ENCODE data around the gene PMEPA1.

DNA sequence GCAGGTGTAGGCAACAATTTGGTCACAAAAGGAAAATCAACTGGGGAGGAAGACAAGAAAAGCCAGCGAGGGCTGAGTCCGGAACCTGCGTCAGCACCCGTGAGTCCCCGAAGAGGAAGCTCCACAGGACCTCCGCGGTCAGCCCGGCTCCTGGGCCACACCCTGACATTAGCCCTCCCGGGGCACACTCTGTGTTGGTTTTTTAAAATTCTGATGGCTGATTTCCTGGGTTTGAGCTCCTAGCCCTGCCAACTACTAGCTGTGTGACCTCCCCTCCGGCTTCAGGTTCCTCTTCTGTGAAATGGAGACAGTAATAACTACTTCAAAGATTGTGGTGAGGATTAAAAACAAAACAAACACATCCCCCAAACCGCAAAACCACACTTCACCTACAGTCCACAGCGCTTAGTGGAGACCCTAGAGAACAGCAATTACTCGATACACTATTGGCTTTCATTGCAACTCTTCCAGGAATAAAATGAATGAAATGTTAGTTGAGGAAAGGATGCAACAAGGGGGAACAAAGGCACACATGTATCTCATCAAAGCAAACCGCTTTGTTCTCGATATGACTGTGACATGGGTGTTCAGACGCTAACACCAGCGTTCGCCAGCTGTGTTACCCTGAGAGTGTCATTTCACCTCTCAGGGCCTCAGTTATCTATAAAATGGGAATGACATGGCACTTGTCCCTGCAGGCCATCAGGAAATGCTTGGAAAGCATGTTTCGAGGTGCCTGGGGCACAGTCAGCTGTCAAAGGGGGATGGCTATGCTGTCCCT is 90.6 kb downstream of the PMEPA1 start:
- no peak for TF ChIP-seq POLR2A (IDR thresholded peaks at IDR 0.05)
- TF ChIP-seq, protein P1, sequence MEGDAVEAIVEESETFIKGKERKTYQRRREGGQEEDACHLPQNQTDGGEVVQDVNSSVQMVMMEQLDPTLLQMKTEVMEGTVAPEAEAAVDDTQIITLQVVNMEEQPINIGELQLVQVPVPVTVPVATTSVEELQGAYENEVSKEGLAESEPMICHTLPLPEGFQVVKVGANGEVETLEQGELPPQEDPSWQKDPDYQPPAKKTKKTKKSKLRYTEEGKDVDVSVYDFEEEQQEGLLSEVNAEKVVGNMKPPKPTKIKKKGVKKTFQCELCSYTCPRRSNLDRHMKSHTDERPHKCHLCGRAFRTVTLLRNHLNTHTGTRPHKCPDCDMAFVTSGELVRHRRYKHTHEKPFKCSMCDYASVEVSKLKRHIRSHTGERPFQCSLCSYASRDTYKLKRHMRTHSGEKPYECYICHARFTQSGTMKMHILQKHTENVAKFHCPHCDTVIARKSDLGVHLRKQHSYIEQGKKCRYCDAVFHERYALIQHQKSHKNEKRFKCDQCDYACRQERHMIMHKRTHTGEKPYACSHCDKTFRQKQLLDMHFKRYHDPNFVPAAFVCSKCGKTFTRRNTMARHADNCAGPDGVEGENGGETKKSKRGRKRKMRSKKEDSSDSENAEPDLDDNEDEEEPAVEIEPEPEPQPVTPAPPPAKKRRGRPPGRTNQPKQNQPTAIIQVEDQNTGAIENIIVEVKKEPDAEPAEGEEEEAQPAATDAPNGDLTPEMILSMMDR (IDR thresholded peaks at IDR 0.05) = no peak
